Naive thymus-derived CD4-positive, alpha-beta T cell (primary cell): Measurements from ENCODE around the gene VPS33A. TPM values are rescaled to one million over a fixed set of nuclear protein-coding genes. Genes with fewer than 3 reads are reported as not detected.
A peak's percentile ranks its signal among the peaks of the same experiment; 100 is the strongest.

Experiments
- ATAC-seq: fragments of 150-1000 bp; cut with Tn5 transposase; 2 replicates; pipeline ENCODE4 v1.10.0; 2021; ENCODE audit warnings: mild to moderate bottlenecking, moderate library complexity
- CTCF ChIA-PET: fragments of 350-600 bp; sonication (Branson Sonifier 250); formaldehyde crosslinking; loops from one replicate; lab custom pipeline; 2021; ENCODE audit warnings: antibody characterized with exemption; lab: Charles Lee
- POLR2A ChIA-PET: fragments of 350-600 bp; sonication (Branson Sonifier 250); formaldehyde crosslinking; loops from one replicate; lab custom pipeline; 2021; ENCODE audit warnings: antibody characterized with exemption, inconsistent platforms; lab: Charles Lee
- DNase-seq, 9 donors: peaks; one replicate each; pipeline versions ENCODE4 v3.0.0 to v3.0.0-alpha.2; 2020 to 2022; ENCODE audit warnings: mixed read lengths in 1 of 9
- H3K27ac ChIP-seq: one replicate; pipeline ENCODE4 v1.7.0; 2013; ENCODE audit warnings: mild to moderate bottlenecking, low read depth, low read length, moderate library complexity
- H3K27me3 ChIP-seq, 2 donors: one replicate each; pipeline ENCODE4 v1.7.0; 2013; ENCODE audit warnings: low read length in 2 of 2, mild to moderate bottlenecking in 2 of 2, moderate library complexity in 2 of 2; ENCODE audit not compliant: control insufficient read depth in 2 of 2, insufficient read depth in 2 of 2
- H3K36me3 ChIP-seq, 3 experiments: 1 replicate in 2 of 3; 2 replicates in 1 of 3; pipeline ENCODE4 v1.7.0; 2013; ENCODE audit warnings: low read length in 3 of 3, mild to moderate bottlenecking in 3 of 3, moderate library complexity in 1 of 3; ENCODE audit not compliant: insufficient read depth in 3 of 3, control insufficient read depth in 2 of 3
- H3K4me1 ChIP-seq, 2 donors: one replicate each; pipeline ENCODE4 v1.7.0; 2013; ENCODE audit warnings: low read length in 2 of 2, mild to moderate bottlenecking in 2 of 2, moderate library complexity in 1 of 2; ENCODE audit not compliant: control insufficient read depth in 2 of 2, insufficient read depth in 2 of 2
- H3K4me3 ChIP-seq: 2 replicates; pipeline ENCODE4 v1.7.0; 2013; ENCODE audit warnings: mild to moderate bottlenecking, low read length
- H3K9me3 ChIP-seq, 3 experiments: 1 replicate in 2 of 3; 2 replicates in 1 of 3; pipeline ENCODE4 v1.7.0; 2013; ENCODE audit warnings: low read length in 3 of 3; ENCODE audit not compliant: control insufficient read depth in 2 of 3
- H3K27ac Mint-ChIP-seq, 9 donors: one replicate each; pipeline ENCODE4 v1.8.0; 2020 to 2022; ENCODE audit warnings: mixed read lengths in 9 of 9, mild to moderate bottlenecking in 8 of 9, moderate library complexity in 5 of 9, inconsistent platforms in 2 of 9
- H3K27me3 Mint-ChIP-seq, 5 donors: one replicate each; pipeline ENCODE4 v1.8.0; 2021 to 2022; ENCODE audit warnings: mixed read lengths in 5 of 5, mild to moderate bottlenecking in 1 of 5
- H3K36me3 Mint-ChIP-seq, 5 donors: one replicate each; pipeline ENCODE4 v1.8.0; 2020 to 2022; ENCODE audit warnings: mixed read lengths in 5 of 5, mild to moderate bottlenecking in 3 of 5, inconsistent platforms in 1 of 5
- H3K4me1 Mint-ChIP-seq, 7 donors: one replicate each; pipeline ENCODE4 v1.8.0; 2020 to 2022; ENCODE audit warnings: mixed read lengths in 7 of 7, mild to moderate bottlenecking in 3 of 7, inconsistent platforms in 1 of 7
- H3K4me3 Mint-ChIP-seq, 10 donors: one replicate each; pipeline ENCODE4 v1.8.0; 2020 to 2022; ENCODE audit warnings: mild to moderate bottlenecking in 10 of 10, mixed read lengths in 10 of 10, moderate library complexity in 6 of 10, inconsistent platforms in 2 of 10
- H3K9me3 Mint-ChIP-seq, 11 donors: one replicate each; pipeline ENCODE4 v1.8.0; 2020 to 2022; ENCODE audit warnings: mixed read lengths in 11 of 11, mild to moderate bottlenecking in 4 of 11, inconsistent platforms in 1 of 11, moderate library complexity in 1 of 11
- intact Hi-C, 2 donors: fragments of 100-400 bp; cut with micrococcal nuclease; formaldehyde crosslinking; loops; one replicate each; pipeline ENCODE4 v1.15.1; 2023
- polyA plus RNA-seq, 2 donors: library from polyadenylated mRNA; unstranded; fragments of 300-500 nt; fragmentation: Illumina TruSeq; gene quantifications; one replicate each; pipeline ENCODE4 v1.2.3, GENCODE V29; 2021
- total RNA-seq, 6 experiments: library from RNA in 5 of 6; stranded (reverse) in 5 of 6; gene quantifications; 1 replicate in 5 of 6; 2 replicates in 1 of 6; pipeline ENCODE4 v1.2.3 and lab custom pipeline; 2021 to 2026

The VPS33A gene
- total and polyA plus RNA-seq, 7 experiments from 2014 or later = 18.0 to 34.5 (median 28.3) TPM

- Histone ChIP-seq H3K4me1 (no peaks in the 10 kb centered on the region), H3K27me3 (no peaks in the 10 kb centered on the region), H3K27ac (no peak overlapping the region), H3K4me3 (no peak overlapping the region), H3K9me3 (no peaks in the 10 kb centered on the region), H3K36me3 (peaks cover 3 to 30% (median 9%) of the 10 kb centered on the region in 3 experiments)
- ATAC-seq = no peak
- no peaks in the 10 kb centered on the region for H3K9me3 Mint-ChIP-seq
- CTCF ChIA-PET = interaction anchor here (1.1 kb wide), 1 partner anchor 9 kb away, joined by 3 read pairs; no protein-coding TSS in a partner anchor
- H3K36me3 Mint-ChIP-seq = peaks cover 5 to 44% (median 13%) of the 10 kb centered on the region in 5 donors
- no peak for DNase-seq
- no peak overlapping the region for H3K4me3 Mint-ChIP-seq
- POLR2A ChIA-PET = no interaction called here
- intact Hi-C loops = loop anchor here in 1 of 2 donors (1.0 kb wide), 1 partner anchor 50 kb away; no protein-coding TSS in a partner anchor
- no peaks in the 10 kb centered on the region for H3K27me3 Mint-ChIP-seq
- peaks cover 0 to 2% (median 0%) of the 10 kb centered on the region in 7 donors for H3K4me1 Mint-ChIP-seq
- H3K27ac Mint-ChIP-seq = no peak overlapping the region
Observed at GRCh38 chr12:122306407-122306806, 40.1 kb upstream of the VPS33A start.

- CTCF ChIA-PET = no interaction called here
- Histone ChIP-seq H3K36me3 (peaks cover 3 to 25% (median 9%) of the 10 kb centered on the region in 3 experiments), H3K4me1 (no peaks in the 10 kb centered on the region), H3K27me3 (no peaks in the 10 kb centered on the region), H3K4me3 (no peak overlapping the region), H3K9me3 (no peaks in the 10 kb centered on the region), H3K27ac (no peak overlapping the region)
- POLR2A ChIA-PET = no interaction called here
- no peak for DNase-seq
- no peak overlapping the region for H3K27ac Mint-ChIP-seq
- peaks cover 5 to 46% (median 17%) of the 10 kb centered on the region in 5 donors for H3K36me3 Mint-ChIP-seq
- intact Hi-C loops = no loop called here
- ATAC-seq = no peak
- H3K27me3 Mint-ChIP-seq = no peaks in the 10 kb centered on the region
- H3K4me1 Mint-ChIP-seq = peaks cover 0 to 2% (median 0%) of the 10 kb centered on the region in 7 donors
- H3K9me3 Mint-ChIP-seq = no peaks in the 10 kb centered on the region
- no peak overlapping the region for H3K4me3 Mint-ChIP-seq
Observed at GRCh38 chr12:122304924-122305323, 38.6 kb upstream of the VPS33A start.

GRCh38 chr12:122303068-122303467 lies 36.8 kb upstream of the VPS33A start:
- POLR2A ChIA-PET = interaction anchor here (0.6 kb wide), 1 partner anchor 515 kb away, joined by 3 read pairs; no protein-coding TSS in a partner anchor
- H3K27me3 ChIP-seq = no peaks in the 10 kb centered on the region
- Mint-ChIP-seq H3K4me3 (no peak overlapping the region), H3K36me3 (peaks cover 3 to 42% (median 23%) of the 10 kb centered on the region in 5 donors), H3K27me3 (no peaks in the 10 kb centered on the region), H3K9me3 (no peaks in the 10 kb centered on the region), H3K27ac (peak overlapping the region in 4 of 9 donors; percentile 16 to 41 (median 23)), H3K4me1 (peaks cover 0 to 2% (median 0%) of the 10 kb centered on the region in 7 donors)
- intact Hi-C loops = no loop called here
- H3K4me3 ChIP-seq = no peak overlapping the region
- ATAC-seq = no peak
- H3K36me3 ChIP-seq = peaks cover 0 to 12% (median 0%) of the 10 kb centered on the region in 3 experiments
- no peaks in the 10 kb centered on the region for H3K9me3 ChIP-seq
- no peak overlapping the region for H3K27ac ChIP-seq
- H3K4me1 ChIP-seq = no peaks in the 10 kb centered on the region
- no peak for DNase-seq
- CTCF ChIA-PET = no interaction called here

- Histone ChIP-seq H3K4me1 (no peaks in the 10 kb centered on the region), H3K4me3 (no peak overlapping the region), H3K9me3 (no peaks in the 10 kb centered on the region), H3K27ac (no peak overlapping the region), H3K36me3 (peaks cover 0 to 11% (median 0%) of the 10 kb centered on the region in 3 experiments), H3K27me3 (no peaks in the 10 kb centered on the region)
- ChIA-PET CTCF (interaction anchor here (0.8 kb wide), 2 partner anchors 8 to 10 kb away, joined by 3 read pairs; no protein-coding TSS in a partner anchor), POLR2A (no interaction called here)
- Mint-ChIP-seq H3K4me1 (peaks cover 0 to under 1% (median 0%) of the 10 kb centered on the region in 7 donors), H3K27me3 (no peaks in the 10 kb centered on the region), H3K4me3 (no peak overlapping the region), H3K27ac (no peak overlapping the region), H3K9me3 (no peaks in the 10 kb centered on the region), H3K36me3 (peaks cover 10 to 50% (median 34%) of the 10 kb centered on the region in 5 donors)
- intact Hi-C loops = no loop called here
- DNase-seq (no peak), ATAC-seq (no peak)
Observed at GRCh38 chr12:122298071-122298748, 31.9 kb upstream of the VPS33A start.

GRCh38 chr12:122297494-122297893 lies 31.2 kb upstream of the VPS33A start:
- POLR2A ChIA-PET = no interaction called here
- CTCF ChIA-PET = interaction anchor here (0.8 kb wide), 2 partner anchors 9 to 11 kb away, joined by 3 read pairs; no protein-coding TSS in a partner anchor
- H3K36me3 Mint-ChIP-seq = peaks cover 10 to 50% (median 33%) of the 10 kb centered on the region in 5 donors
- H3K27me3 Mint-ChIP-seq = no peaks in the 10 kb centered on the region
- Histone ChIP-seq H3K36me3 (peaks cover 0 to 11% (median 0%) of the 10 kb centered on the region in 3 experiments), H3K27me3 (no peaks in the 10 kb centered on the region), H3K27ac (no peak overlapping the region), H3K4me3 (no peak overlapping the region), H3K4me1 (no peaks in the 10 kb centered on the region), H3K9me3 (no peaks in the 10 kb centered on the region)
- H3K4me1 Mint-ChIP-seq = peaks cover 0 to 4% (median 0%) of the 10 kb centered on the region in 7 donors
- H3K9me3 Mint-ChIP-seq = no peaks in the 10 kb centered on the region
- intact Hi-C loops = no loop called here
- H3K4me3 Mint-ChIP-seq = no peak overlapping the region
- ATAC-seq (no peak), DNase-seq (no peak)
- no peak overlapping the region for H3K27ac Mint-ChIP-seq

- no peak for ATAC-seq
- no peak overlapping the region for H3K27ac ChIP-seq
- H3K4me1 Mint-ChIP-seq = peaks cover 0 to 4% (median 0%) of the 10 kb centered on the region in 7 donors
- H3K4me1 ChIP-seq = no peaks in the 10 kb centered on the region
- no peak overlapping the region for H3K4me3 ChIP-seq
- intact Hi-C loops = no loop called here
- H3K9me3 Mint-ChIP-seq = no peaks in the 10 kb centered on the region
- H3K36me3 Mint-ChIP-seq = peaks cover 10 to 50% (median 32%) of the 10 kb centered on the region in 5 donors
- POLR2A ChIA-PET = no interaction called here
- DNase-seq = no peak
- H3K36me3 ChIP-seq = peaks cover 0 to 11% (median 0%) of the 10 kb centered on the region in 3 experiments
- H3K27me3 Mint-ChIP-seq = no peaks in the 10 kb centered on the region
- H3K27ac Mint-ChIP-seq = no peak overlapping the region
- CTCF ChIA-PET = no interaction called here
- H3K4me3 Mint-ChIP-seq = no peak overlapping the region
- no peaks in the 10 kb centered on the region for H3K27me3 ChIP-seq
- no peaks in the 10 kb centered on the region for H3K9me3 ChIP-seq
Observed at GRCh38 chr12:122295877-122296276, 29.6 kb upstream of the VPS33A start.
